GM23338 (cell line): ENCODE measurements around the gene SLC39A11.

Experiments
- CREB1 ChIP-seq: fragments of 250-450 bp; sonication (Bioruptor Pico); IDR thresholded peaks from 2 replicates; pipeline ENCODE4 v1.5.0; 2020; ENCODE audit warnings: low read depth, mild to moderate bottlenecking, moderate library complexity
- EZH2 ChIP-seq: fragments of 200-600 bp; sonication (generic); IDR thresholded peaks from one replicate; pipeline ENCODE4 v1.8.0; 2017; ENCODE audit warnings: antibody characterized with exemption, mild to moderate bottlenecking, low read depth; ENCODE audit not compliant: unreplicated experiment
- EZH2phosphoT487 ChIP-seq: fragments of 200-600 bp; sonication (generic); IDR thresholded peaks from one replicate; pipeline ENCODE4 v1.8.1; 2018; ENCODE audit warnings: antibody characterized with exemption; ENCODE audit not compliant: unreplicated experiment
- JUNB ChIP-seq: IDR thresholded peaks from one replicate; pipeline ENCODE4 v1.6.1; 2016; ENCODE audit warnings: antibody characterized with exemption; ENCODE audit not compliant: unreplicated experiment
- NANOG ChIP-seq: IDR thresholded peaks from 2 replicates; pipeline ENCODE4 v1.6.1; 2016; ENCODE audit warnings: antibody characterized with exemption, borderline replicate concordance
- POLR2AphosphoS5 ChIP-seq: IDR thresholded peaks from 2 replicates; pipeline ENCODE4 v1.6.1; 2016; ENCODE audit warnings: antibody characterized with exemption, low read depth
- TF ChIP-seq, protein P1 (sequence below), 2 experiments: fragments of 200-600 bp in 1 of 2; sonication (generic) in 1 of 2; conservative IDR thresholded peaks; 2 replicates each; pipeline versions ENCODE4 v1.5.1 to v1.6.1; 2016 to 2017; ENCODE audit warnings: antibody characterized with exemption in 2 of 2, low read depth in 2 of 2, mild to moderate bottlenecking in 2 of 2, moderate library complexity in 1 of 2
- TF ChIP-seq, protein P2 (sequence below): IDR thresholded peaks from one replicate; pipeline ENCODE4 v1.6.1; 2018; ENCODE audit warnings: antibody characterized with exemption; ENCODE audit not compliant: unreplicated experiment

DNA sequence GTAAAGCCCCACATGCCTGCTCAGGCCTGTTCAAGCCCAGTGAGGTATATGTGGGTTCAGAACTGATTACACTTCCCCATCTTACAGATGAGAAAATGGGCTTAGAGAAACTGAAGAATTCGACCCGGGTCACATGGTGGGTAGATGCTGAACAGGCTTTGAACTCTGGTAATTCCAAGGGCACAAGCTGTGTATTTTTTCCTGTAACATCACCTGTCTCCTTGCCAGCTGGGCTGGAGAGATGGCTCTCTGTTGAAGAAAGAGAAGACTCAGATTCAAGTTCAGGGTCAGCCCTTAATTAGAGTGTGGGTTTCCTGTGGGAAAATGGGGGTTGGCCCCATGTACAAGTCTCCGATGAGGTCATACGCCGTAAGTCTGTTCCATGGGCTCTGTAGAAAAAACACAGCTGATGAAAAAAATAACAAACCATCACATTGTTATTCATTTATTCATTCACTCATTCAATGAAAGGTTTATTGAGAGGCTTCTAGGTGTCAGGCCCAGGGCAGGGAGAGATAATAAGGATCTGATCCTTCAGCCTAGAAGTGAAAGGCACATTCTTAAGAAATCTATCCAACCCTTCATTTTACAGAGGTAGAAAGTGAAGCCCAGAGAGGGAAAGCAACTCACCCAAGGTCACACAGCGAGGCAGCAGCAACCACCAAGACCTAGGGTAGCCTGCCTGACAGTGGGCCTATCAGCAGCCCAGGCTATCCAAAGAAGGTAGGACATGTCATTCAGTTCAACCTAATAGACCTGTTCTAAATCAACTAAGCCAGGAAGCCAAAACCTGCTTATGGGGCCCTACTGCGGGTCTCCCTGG, 488.9 kb downstream of the SLC39A11 start:
- TF ChIP-seq, protein P1, sequence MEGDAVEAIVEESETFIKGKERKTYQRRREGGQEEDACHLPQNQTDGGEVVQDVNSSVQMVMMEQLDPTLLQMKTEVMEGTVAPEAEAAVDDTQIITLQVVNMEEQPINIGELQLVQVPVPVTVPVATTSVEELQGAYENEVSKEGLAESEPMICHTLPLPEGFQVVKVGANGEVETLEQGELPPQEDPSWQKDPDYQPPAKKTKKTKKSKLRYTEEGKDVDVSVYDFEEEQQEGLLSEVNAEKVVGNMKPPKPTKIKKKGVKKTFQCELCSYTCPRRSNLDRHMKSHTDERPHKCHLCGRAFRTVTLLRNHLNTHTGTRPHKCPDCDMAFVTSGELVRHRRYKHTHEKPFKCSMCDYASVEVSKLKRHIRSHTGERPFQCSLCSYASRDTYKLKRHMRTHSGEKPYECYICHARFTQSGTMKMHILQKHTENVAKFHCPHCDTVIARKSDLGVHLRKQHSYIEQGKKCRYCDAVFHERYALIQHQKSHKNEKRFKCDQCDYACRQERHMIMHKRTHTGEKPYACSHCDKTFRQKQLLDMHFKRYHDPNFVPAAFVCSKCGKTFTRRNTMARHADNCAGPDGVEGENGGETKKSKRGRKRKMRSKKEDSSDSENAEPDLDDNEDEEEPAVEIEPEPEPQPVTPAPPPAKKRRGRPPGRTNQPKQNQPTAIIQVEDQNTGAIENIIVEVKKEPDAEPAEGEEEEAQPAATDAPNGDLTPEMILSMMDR (conservative IDR thresholded peaks at IDR 0.05; ENCODE audit: low read depth in 2 of 2) = no peak
- TF ChIP-seq EZH2 (no peak), JUNB (no peak), POLR2AphosphoS5 (no peak), EZH2phosphoT487 (no peak), CREB1 (CRISPR knock-in tag) (no peak), NANOG (no peak)
- TF ChIP-seq, protein P2, sequence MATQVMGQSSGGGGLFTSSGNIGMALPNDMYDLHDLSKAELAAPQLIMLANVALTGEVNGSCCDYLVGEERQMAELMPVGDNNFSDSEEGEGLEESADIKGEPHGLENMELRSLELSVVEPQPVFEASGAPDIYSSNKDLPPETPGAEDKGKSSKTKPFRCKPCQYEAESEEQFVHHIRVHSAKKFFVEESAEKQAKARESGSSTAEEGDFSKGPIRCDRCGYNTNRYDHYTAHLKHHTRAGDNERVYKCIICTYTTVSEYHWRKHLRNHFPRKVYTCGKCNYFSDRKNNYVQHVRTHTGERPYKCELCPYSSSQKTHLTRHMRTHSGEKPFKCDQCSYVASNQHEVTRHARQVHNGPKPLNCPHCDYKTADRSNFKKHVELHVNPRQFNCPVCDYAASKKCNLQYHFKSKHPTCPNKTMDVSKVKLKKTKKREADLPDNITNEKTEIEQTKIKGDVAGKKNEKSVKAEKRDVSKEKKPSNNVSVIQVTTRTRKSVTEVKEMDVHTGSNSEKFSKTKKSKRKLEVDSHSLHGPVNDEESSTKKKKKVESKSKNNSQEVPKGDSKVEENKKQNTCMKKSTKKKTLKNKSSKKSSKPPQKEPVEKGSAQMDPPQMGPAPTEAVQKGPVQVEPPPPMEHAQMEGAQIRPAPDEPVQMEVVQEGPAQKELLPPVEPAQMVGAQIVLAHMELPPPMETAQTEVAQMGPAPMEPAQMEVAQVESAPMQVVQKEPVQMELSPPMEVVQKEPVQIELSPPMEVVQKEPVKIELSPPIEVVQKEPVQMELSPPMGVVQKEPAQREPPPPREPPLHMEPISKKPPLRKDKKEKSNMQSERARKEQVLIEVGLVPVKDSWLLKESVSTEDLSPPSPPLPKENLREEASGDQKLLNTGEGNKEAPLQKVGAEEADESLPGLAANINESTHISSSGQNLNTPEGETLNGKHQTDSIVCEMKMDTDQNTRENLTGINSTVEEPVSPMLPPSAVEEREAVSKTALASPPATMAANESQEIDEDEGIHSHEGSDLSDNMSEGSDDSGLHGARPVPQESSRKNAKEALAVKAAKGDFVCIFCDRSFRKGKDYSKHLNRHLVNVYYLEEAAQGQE = no peak
